Measurements from ENCODE around the gene NBR1. TPM values are rescaled to one million over a fixed set of nuclear protein-coding genes. Genes with fewer than 3 reads are reported as not detected.

The NBR1 gene
- total RNA-seq, 1 donor from 2014 or later: 51.8 TPM

DNA sequence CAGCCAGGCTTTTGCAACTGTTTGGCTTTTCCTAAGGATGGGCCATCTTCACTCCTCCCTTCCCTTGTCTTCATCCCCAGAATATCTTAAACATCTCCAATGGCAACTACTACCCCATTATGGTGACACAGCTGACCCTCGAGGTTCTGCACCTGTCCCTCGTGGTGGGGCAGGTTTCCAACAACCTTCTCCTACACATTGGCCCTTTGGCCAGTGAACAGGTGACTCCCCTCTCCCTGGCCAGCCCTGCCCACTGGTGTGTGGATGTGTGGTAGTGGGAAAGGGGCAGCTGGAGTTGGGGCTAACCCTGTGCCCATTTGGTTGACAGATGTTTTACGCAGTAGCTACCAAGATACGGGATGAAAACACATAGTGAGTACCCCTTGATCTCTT lies 45.4 kb downstream of the NBR1 start:
- no peaks in the 10 kb centered on the region for H3K36me3 Mint-ChIP-seq (ENCODE audit: unreplicated experiment)
- peaks cover 3% of the 10 kb centered on the region for H3K9me3 Mint-ChIP-seq (ENCODE audit: unreplicated experiment)

DNA sequence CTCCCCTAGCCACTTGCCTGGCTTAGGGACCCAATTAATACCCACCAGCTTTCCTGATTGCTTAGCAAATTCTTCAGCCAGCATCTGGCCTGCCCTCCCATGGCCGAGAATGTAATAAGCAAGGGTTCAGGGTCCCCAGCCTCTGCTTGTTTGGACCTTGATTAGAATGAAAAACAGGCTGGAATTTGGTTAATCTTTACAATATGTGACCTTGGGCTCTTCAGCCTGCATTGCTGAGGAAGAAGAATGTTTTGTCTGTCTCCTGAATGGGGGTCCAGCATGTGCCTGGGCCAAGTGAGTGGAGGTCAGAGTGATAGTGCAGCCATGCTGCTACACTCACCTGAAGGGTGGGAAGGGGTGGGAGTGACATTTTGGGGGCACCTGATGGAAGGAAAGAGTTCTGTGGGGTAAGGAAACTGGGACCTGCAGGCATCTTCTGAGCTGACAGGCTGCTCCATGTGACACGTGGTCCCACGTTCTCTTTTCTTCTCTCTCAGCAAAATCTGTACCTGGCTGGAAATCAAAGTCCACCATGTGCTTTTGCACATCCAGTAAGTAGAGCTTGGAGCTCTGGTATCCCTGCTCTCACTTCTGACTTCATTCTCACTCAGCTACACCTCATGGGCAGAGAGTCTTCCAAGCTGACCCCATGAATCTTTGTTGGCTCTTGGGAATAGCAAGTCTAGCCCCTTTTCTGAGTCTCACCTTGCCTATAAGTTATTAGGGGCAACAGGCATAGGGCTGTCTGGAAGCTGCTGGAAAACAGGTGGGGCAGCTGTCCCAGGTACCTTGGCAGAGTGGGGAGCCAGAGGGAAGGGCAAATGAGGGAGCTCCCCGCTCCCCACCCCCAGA lies 46.0 kb downstream of the NBR1 start:
- no peak overlapping the region for H3K27ac Mint-ChIP-seq (ENCODE audit: unreplicated experiment)
- H3K36me3 Mint-ChIP-seq (ENCODE audit: unreplicated experiment): no peaks in the 10 kb centered on the region
- H3K27me3 Mint-ChIP-seq (ENCODE audit: unreplicated experiment): no peaks in the 10 kb centered on the region
- peaks cover 10% of the 10 kb centered on the region for H3K4me1 Mint-ChIP-seq (ENCODE audit: low read depth, unreplicated experiment)
- H3K4me3 Mint-ChIP-seq (ENCODE audit: unreplicated experiment): no peak overlapping the region
- no peak for DNase-seq
- TF ChIP-seq, protein P1, sequence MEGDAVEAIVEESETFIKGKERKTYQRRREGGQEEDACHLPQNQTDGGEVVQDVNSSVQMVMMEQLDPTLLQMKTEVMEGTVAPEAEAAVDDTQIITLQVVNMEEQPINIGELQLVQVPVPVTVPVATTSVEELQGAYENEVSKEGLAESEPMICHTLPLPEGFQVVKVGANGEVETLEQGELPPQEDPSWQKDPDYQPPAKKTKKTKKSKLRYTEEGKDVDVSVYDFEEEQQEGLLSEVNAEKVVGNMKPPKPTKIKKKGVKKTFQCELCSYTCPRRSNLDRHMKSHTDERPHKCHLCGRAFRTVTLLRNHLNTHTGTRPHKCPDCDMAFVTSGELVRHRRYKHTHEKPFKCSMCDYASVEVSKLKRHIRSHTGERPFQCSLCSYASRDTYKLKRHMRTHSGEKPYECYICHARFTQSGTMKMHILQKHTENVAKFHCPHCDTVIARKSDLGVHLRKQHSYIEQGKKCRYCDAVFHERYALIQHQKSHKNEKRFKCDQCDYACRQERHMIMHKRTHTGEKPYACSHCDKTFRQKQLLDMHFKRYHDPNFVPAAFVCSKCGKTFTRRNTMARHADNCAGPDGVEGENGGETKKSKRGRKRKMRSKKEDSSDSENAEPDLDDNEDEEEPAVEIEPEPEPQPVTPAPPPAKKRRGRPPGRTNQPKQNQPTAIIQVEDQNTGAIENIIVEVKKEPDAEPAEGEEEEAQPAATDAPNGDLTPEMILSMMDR (IDR thresholded peaks at IDR 0.05; ENCODE audit: partially characterized antibody, unreplicated experiment): no peak
- peaks cover 3% of the 10 kb centered on the region for H3K9me3 Mint-ChIP-seq (ENCODE audit: unreplicated experiment)

More for the DNA sequence above, 45.4 kb downstream of the NBR1 start:
- no peak overlapping the region for H3K4me3 Mint-ChIP-seq (ENCODE audit: unreplicated experiment)
- H3K27ac Mint-ChIP-seq (ENCODE audit: unreplicated experiment): no peak overlapping the region
- H3K4me1 Mint-ChIP-seq (ENCODE audit: low read depth, unreplicated experiment): peaks cover 13% of the 10 kb centered on the region
- TF ChIP-seq, protein P1 (IDR thresholded peaks at IDR 0.05; ENCODE audit: partially characterized antibody, unreplicated experiment): no peak
- H3K27me3 Mint-ChIP-seq (ENCODE audit: unreplicated experiment): no peaks in the 10 kb centered on the region
- DNase-seq: no peak

DNA sequence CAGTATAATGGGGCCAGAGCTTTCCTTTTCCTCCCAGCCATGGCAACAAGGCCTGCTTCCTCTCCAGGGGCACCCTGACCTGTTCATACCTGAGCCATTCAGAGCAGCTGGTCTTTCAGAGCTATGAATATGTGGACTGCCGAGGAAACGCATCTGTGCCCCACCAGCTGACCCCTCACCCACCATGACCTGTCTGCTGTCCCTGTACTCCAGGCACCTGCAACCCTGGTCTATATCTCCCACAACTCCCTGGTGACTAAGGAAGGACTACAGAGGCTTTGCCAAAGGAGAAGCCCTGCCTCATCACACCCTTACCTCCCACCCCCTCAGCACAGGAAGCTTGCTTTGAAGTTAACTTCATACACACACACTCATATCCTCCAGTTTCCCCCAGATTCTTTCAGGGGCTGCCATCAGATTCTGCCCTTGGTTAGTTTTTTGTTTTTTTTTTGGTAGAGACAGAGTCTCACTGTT lies 46.6 kb downstream of the NBR1 start:
- no peaks in the 10 kb centered on the region for H3K27me3 Mint-ChIP-seq (ENCODE audit: unreplicated experiment)
- TF ChIP-seq, protein P1 (IDR thresholded peaks at IDR 0.05; ENCODE audit: partially characterized antibody, unreplicated experiment): no peak
- H3K9me3 Mint-ChIP-seq (ENCODE audit: unreplicated experiment): peaks cover 3% of the 10 kb centered on the region
- DNase-seq: no peak
- peaks cover 4% of the 10 kb centered on the region for H3K4me1 Mint-ChIP-seq (ENCODE audit: low read depth, unreplicated experiment)
- no peak overlapping the region for H3K27ac Mint-ChIP-seq (ENCODE audit: unreplicated experiment)
- H3K4me3 Mint-ChIP-seq (ENCODE audit: unreplicated experiment): no peak overlapping the region
- no peaks in the 10 kb centered on the region for H3K36me3 Mint-ChIP-seq (ENCODE audit: unreplicated experiment)

DNA sequence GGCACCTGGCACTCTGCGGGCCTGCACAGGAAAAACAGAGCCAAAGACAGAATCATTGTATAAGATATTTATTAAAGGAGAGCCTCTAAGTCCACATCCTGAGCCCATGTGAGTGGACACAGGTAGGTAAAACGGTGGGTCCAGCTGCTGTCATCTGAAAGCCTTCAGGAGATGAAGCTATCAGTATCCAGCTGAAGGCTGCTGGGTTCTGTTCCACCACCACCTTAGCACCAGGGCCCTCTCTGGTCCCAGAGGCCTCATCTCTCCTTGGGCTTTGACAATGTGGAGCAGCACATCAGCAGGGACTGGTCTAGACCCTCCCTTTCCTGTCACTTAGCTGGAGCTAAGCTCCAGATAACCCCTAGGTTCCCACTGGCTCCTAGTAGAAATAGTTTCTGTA lies 48.0 kb downstream of the NBR1 start:
- H3K27ac Mint-ChIP-seq (ENCODE audit: unreplicated experiment): no peak overlapping the region
- H3K4me3 Mint-ChIP-seq (ENCODE audit: unreplicated experiment): no peak overlapping the region
- DNase-seq: no peak
- H3K36me3 Mint-ChIP-seq (ENCODE audit: unreplicated experiment): no peaks in the 10 kb centered on the region
- H3K4me1 Mint-ChIP-seq (ENCODE audit: low read depth, unreplicated experiment): peaks cover 3% of the 10 kb centered on the region
- peaks cover 5% of the 10 kb centered on the region for H3K9me3 Mint-ChIP-seq (ENCODE audit: unreplicated experiment)
- TF ChIP-seq, protein P1 (IDR thresholded peaks at IDR 0.05; ENCODE audit: partially characterized antibody, unreplicated experiment): no peak
- no peaks in the 10 kb centered on the region for H3K27me3 Mint-ChIP-seq (ENCODE audit: unreplicated experiment)

DNA sequence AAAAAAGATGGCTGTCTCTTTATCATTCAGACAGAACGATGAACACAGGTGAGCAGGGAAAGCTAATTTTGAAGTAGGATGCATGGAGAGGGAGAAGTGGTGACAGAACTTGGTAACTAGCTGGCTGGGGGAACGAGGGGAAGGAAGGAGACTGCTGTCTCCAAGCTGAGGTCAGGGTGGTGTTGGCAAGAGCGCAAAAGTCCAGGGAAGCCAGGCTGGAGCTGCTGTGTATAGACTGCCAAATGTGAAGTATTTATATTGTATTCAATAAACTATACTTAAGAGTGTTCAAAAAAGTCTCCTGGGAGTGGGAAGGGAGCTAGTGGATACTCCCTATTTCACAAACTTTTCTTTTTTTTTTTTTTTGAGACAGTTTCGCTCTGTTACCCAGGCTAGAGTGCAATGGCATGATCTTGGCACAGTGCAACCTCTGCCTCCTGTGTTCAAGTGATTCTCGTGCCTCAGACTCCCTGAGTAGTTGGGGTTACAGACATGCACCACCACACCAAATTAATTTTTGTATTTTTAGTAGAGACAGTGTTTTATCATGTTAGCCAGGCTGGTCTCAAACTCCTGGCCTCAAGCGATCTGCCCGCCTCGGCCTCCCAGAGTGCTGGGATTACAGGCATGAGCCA lies 48.8 kb downstream of the NBR1 start:
- Mint-ChIP-seq H3K27me3 (ENCODE audit: unreplicated experiment) (no peaks in the 10 kb centered on the region), H3K9me3 (ENCODE audit: unreplicated experiment) (peaks cover 5% of the 10 kb centered on the region), H3K36me3 (ENCODE audit: unreplicated experiment) (no peaks in the 10 kb centered on the region), H3K4me1 (ENCODE audit: low read depth, unreplicated experiment) (no peaks in the 10 kb centered on the region), H3K27ac (ENCODE audit: unreplicated experiment) (no peak overlapping the region), H3K4me3 (ENCODE audit: unreplicated experiment) (no peak overlapping the region)
- DNase-seq: no peak
- TF ChIP-seq, protein P1 (IDR thresholded peaks at IDR 0.05; ENCODE audit: partially characterized antibody, unreplicated experiment): no peak
